GM12872 (cell line): ENCODE results near the gene ACOT12.

Experiments used
- CTCF ChIP-seq: IDR thresholded peaks from 3 replicates; pipeline ENCODE4 v1.5.1; 2011; ENCODE audit warnings: low read depth, mild to moderate bottlenecking, low read length, moderate library complexity; ENCODE audit not compliant: insufficient read depth

Gene ACOT12

GRCh38 chr5:81370912-81371311, 23.0 kb downstream of the ACOT12 start:
- TF ChIP-seq CTCF = no peak

GRCh38 chr5:81365541-81365940, 28.4 kb downstream of the ACOT12 start:
- no peak for TF ChIP-seq CTCF

- TF ChIP-seq CTCF = no peak
Observed at GRCh38 chr5:81363093-81363871, 30.7 kb downstream of the ACOT12 start.

GRCh38 chr5:81361600-81361999, 32.3 kb downstream of the ACOT12 start:
- TF ChIP-seq CTCF = no peak

GRCh38 chr5:81360640-81361039, 33.3 kb downstream of the ACOT12 start:
- no peak for TF ChIP-seq CTCF

- no peak for TF ChIP-seq CTCF
Observed at GRCh38 chr5:81359881-81360280, 34.1 kb downstream of the ACOT12 start.

- no peak for TF ChIP-seq CTCF
Observed at GRCh38 chr5:81359108-81359507, 34.8 kb downstream of the ACOT12 start.
